LNCAP (cell line): ENCODE results near the gene RPL29.

ENCODE experiments used
- TF ChIP-seq, protein P1 (sequence below): fragments of 450-650 bp; IDR thresholded peaks from 2 replicates; pipeline ENCODE4 v1.5.1; 2017; ENCODE audit warnings: mild to moderate bottlenecking

Gene RPL29

DNA sequence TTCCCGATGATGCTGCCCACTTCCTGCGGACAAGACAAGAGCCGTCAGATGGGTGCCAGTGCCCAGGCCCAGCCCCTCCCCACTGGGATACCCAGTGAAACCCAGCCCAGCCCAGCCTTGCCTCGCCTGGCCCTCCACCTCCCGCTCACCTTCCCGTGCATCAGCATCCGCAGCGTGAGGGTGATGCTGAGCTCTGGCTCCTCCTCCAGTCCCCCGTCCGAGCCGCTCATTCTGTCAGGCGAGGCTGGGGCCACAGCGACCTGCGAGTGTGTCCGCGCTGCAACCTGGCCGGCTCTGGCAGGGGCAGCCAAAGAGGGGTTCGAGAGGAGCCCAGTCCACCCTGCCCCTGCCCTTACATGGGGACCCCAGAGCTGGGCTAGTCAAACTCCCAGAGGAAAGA is 34.7 kb downstream of the RPL29 start:
- TF ChIP-seq, protein P1, sequence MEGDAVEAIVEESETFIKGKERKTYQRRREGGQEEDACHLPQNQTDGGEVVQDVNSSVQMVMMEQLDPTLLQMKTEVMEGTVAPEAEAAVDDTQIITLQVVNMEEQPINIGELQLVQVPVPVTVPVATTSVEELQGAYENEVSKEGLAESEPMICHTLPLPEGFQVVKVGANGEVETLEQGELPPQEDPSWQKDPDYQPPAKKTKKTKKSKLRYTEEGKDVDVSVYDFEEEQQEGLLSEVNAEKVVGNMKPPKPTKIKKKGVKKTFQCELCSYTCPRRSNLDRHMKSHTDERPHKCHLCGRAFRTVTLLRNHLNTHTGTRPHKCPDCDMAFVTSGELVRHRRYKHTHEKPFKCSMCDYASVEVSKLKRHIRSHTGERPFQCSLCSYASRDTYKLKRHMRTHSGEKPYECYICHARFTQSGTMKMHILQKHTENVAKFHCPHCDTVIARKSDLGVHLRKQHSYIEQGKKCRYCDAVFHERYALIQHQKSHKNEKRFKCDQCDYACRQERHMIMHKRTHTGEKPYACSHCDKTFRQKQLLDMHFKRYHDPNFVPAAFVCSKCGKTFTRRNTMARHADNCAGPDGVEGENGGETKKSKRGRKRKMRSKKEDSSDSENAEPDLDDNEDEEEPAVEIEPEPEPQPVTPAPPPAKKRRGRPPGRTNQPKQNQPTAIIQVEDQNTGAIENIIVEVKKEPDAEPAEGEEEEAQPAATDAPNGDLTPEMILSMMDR, result no peak

GRCh38 chr3:51960386-51960785 is 35.3 kb downstream of the RPL29 start:
- TF ChIP-seq, protein P1, result no peak

GRCh38 chr3:51959651-51960050 is 36.0 kb downstream of the RPL29 start:
- TF ChIP-seq, protein P1, result no peak

DNA sequence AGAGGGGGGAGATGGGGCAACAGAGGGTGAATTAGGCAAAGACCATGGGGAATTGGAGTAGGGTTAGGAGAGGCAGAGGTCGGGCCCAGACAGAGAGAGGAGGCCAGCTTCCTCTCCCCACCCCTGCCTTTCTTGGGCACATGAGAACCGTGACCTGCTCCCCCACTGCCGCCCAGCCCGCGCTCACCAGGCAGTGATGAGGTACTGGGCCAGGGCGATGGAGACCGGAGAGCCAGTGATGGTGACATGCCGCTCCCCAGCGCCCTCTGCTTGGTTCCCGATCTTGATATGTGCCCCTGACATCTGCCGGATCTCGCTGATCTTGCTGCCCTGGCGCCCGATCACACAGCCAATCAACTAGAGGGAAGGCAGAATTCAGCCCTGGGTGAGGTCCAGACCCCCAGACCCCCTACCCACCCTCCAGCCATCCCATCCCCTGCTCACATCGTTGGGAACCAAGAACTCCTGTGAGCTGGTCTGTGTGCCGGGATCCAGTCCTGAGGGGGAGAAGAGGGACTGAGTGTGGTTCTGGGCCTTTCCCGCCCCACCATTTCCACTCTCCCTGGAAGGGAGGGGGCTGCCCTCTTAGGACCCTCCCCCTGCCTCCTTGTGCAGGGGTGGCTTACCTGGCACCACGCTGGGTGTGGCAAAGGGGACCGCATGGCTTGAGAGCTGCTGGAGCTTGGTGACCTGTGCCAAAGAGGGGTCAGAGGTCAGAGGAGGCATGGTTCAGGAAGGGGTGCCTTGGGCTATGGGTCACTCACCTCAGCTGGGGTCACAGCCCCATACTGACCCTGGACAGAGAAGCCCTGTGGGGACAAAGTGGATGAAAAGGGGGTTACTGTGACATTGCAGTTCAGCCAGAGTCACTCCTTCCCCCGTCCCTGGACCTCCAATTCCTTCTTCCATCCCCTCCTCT is 36.8 kb downstream of the RPL29 start:
- TF ChIP-seq, protein P1, result no peak

DNA sequence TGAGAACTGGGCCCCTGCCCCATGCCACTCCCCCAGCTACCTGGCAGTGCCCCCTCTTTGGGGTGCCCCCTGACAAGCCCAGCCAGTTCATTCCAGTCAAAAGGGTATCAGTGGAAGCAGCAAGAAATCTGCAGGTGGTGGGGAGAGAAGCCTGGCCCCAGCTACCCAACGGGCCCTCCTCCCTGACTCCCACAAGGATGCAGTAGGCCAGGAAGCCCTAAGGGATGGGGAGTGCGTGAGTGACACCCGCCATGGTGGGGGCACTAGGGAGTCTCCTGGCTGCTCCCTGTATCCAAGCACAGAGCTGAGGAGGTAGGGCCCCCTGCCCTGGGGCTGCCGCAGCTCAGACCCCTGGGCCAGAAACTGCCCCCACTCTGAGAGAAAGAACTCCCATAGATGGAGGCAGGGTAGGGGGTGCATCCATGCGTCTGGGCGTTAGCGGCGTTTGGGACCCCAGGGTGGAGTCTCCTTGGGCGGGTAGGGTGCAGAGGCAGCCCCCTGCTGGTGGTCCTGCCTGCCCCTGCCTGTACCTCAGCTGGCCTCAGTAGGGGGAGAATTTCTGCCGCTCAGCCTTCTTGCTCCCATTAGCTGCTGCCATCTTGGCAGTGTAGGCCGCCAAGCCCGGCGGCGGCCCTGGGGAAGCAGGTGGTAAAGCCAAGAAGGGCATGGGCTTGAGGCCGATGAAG is 38.0 kb downstream of the RPL29 start:
- TF ChIP-seq, protein P1, result no peak

GRCh38 chr3:51955893-51956770 is 39.6 kb downstream of the RPL29 start:
- TF ChIP-seq, protein P1, result no peak
